ENCODE measurements around the gene ACACB.

The ACACB gene

DNA sequence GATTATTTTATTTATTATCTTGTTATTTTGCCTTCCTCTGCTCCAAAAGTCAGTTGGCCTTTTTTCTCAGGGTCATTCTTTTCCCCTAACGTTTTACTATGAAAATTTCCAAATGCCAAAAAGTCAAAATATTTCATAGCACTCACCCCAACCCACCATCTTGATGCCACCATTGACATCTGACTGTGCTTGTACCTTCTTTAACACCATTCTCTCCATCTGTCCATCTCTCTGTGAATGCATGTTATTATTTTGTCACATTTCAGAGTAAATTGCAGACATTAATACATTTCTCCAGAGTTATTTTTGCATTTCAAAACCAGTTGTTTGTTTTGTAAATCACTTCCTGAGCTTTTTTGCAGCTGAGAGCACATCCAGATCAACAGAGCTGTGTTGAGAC lies 154.1 kb downstream of the ACACB start:
- no peak for TF ChIP-seq ZFX (IDR thresholded peaks at IDR 0.05)
- no peak for TF ChIP-seq CTCF (conservative IDR thresholded peaks at IDR 0.05)
- no peak overlapping the region for H3K27ac ChIP-seq

DNA sequence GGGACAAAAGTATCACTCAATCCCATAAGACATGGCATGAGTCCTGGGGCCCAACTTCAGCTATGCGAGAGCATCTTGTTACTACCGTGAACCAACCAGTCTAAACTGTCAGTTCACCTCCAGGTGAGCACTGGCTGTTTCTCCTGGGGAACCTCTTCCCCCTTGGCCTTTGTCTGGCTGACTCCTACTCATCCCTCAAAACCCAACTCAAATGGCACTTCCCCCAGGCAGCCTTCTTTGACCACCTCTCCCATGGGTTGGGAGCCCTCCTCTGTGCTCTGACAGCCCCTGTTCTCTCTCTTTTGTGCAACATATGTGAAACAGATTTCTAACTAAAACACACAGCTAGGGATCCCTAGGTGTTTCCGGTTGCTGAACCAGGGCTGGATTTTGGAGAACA lies 155.0 kb downstream of the ACACB start:
- no peak for TF ChIP-seq ZFX (IDR thresholded peaks at IDR 0.05)
- no peak for TF ChIP-seq CTCF (conservative IDR thresholded peaks at IDR 0.05)
- H3K27ac ChIP-seq = no peak overlapping the region

DNA sequence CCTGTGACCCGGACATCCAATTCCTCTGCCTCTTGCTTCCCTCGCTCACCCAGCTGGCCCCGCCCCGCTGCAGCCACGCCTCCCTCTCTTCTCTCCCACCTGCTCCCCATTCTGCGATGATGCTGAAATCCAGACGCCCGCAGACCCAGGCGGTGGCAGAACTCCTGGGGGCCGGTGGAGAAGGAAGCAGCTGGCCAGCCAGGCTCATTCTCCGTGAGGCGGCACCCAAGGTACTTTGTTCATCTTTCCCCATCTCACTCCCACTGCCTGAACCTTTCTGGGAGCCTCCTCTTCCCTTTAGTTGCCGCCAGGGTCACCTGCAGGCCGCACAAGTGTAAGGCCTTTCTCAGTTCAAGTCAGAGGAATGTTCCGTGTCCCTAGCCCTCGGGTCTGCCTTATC lies 157.0 kb downstream of the ACACB start:
- TF ChIP-seq ZFX (IDR thresholded peaks at IDR 0.05) (no peak), CTCF (conservative IDR thresholded peaks at IDR 0.05) (no peak)
- no peak overlapping the region for H3K27ac ChIP-seq

DNA sequence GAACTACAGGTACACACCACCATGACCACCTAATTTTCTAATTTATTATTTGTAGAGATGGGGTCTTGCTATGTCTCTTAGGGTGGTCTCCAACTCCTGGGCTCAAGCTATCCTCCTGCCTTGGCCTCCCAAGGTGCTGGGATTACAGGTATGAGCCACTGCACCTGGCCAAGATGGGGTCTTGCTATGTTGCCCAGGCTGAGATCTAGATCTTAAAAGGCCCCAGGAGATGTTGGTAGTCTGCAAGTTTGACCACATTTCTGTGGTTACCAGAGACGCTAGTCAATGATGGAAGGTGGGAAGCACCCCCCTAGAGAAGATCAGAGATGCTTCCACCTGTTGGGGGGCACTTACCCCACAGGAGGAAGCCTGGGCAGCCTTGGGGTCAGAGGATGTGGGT lies 158.0 kb downstream of the ACACB start:
- no peak overlapping the region for H3K27ac ChIP-seq
- TF ChIP-seq ZFX (IDR thresholded peaks at IDR 0.05) = no peak
- no peak for TF ChIP-seq CTCF (conservative IDR thresholded peaks at IDR 0.05)

GRCh38 chr12:109275173-109275572 lies 158.8 kb downstream of the ACACB start:
- TF ChIP-seq CTCF (conservative IDR thresholded peaks at IDR 0.05) = no peak
- TF ChIP-seq ZFX (IDR thresholded peaks at IDR 0.05) = no peak
- H3K27ac ChIP-seq = no peak overlapping the region

GRCh38 chr12:109276160-109276559 lies 159.8 kb downstream of the ACACB start:
- no peak overlapping the region for H3K27ac ChIP-seq
- TF ChIP-seq ZFX (IDR thresholded peaks at IDR 0.05) (no peak), CTCF (conservative IDR thresholded peaks at IDR 0.05) (no peak)

- TF ChIP-seq ZFX (IDR thresholded peaks at IDR 0.05) (no peak), CTCF (conservative IDR thresholded peaks at IDR 0.05) (no peak)
- no peak overlapping the region for H3K27ac ChIP-seq
These were observed 161.0 kb downstream of the ACACB start for GRCh38 chr12:109277255-109277898.
